CD4-positive, CD25-positive, alpha-beta regulatory T cell (primary cell): Measurements from ENCODE around the gene CALR. TPM values are rescaled to one million over a fixed set of nuclear protein-coding genes. Genes with fewer than 3 reads are reported as not detected.
"Not testable (repeated sequence)": the region's sequence is repeated elsewhere in the genome, so short reads cannot be mapped to it uniquely, and the experiment has no call there.

Experiments used
- ATAC-seq, 2 donors: fragments of 150-1000 bp; cut with Tn5 transposase; one replicate each; pipeline ENCODE4 v1.10.0; 2021; ENCODE audit warnings: low read depth in 2 of 2, moderate number of reproducible peaks in 2 of 2, moderate library complexity in 1 of 2
- DNase-seq, 3 donors: peaks; one replicate each; pipeline versions ENCODE4 v3.0.0 to v3.0.0-alpha.2; 2012 to 2022; ENCODE audit warnings: mixed read lengths in 1 of 3
- H3K27ac ChIP-seq: one replicate; pipeline ENCODE4 v1.7.0; 2013; ENCODE audit warnings: mild to moderate bottlenecking, low read length; ENCODE audit not compliant: insufficient read depth, poor library complexity, severe bottlenecking
- H3K27me3 ChIP-seq: one replicate; pipeline ENCODE4 v1.7.0; 2013; ENCODE audit warnings: low read length; ENCODE audit not compliant: control insufficient read depth, insufficient read depth
- H3K36me3 ChIP-seq: one replicate; pipeline ENCODE4 v1.7.0; 2013; ENCODE audit warnings: mild to moderate bottlenecking, low read length, moderate library complexity; ENCODE audit not compliant: control insufficient read depth, insufficient read depth
- H3K4me1 ChIP-seq: 2 replicates; pipeline ENCODE4 v1.7.0; 2013; ENCODE audit warnings: mild to moderate bottlenecking, low read length; ENCODE audit not compliant: insufficient read depth, control insufficient read depth, poor library complexity, severe bottlenecking
- H3K4me3 ChIP-seq: one replicate; pipeline ENCODE4 v1.7.0; 2013; ENCODE audit warnings: low read depth, mild to moderate bottlenecking, low read length, moderate library complexity
- H3K9me3 ChIP-seq, 2 experiments: 1 replicate in 1 of 2; 2 replicates in 1 of 2; pipeline ENCODE4 v1.7.0; 2013; ENCODE audit warnings: low read length in 2 of 2, mild to moderate bottlenecking in 1 of 2, moderate library complexity in 1 of 2; ENCODE audit not compliant: control insufficient read depth in 2 of 2
- H3K27ac Mint-ChIP-seq, 3 donors: one replicate each; pipeline ENCODE4 v1.8.0; 2020 to 2022; ENCODE audit warnings: mild to moderate bottlenecking in 3 of 3, mixed read lengths in 3 of 3, moderate library complexity in 2 of 3
- H3K27me3 Mint-ChIP-seq: one replicate; pipeline ENCODE4 v1.8.0; 2022; ENCODE audit warnings: mild to moderate bottlenecking, mixed read lengths
- H3K36me3 Mint-ChIP-seq: one replicate; pipeline ENCODE4 v1.8.0; 2020; ENCODE audit warnings: mixed read lengths
- H3K4me1 Mint-ChIP-seq, 4 donors: one replicate each; pipeline ENCODE4 v1.8.0; 2020 to 2022; ENCODE audit warnings: mixed read lengths in 4 of 4, mild to moderate bottlenecking in 1 of 4
- H3K4me3 Mint-ChIP-seq, 4 donors: one replicate each; pipeline ENCODE4 v1.8.0; 2020 to 2022; ENCODE audit warnings: mild to moderate bottlenecking in 4 of 4, mixed read lengths in 4 of 4, moderate library complexity in 3 of 4
- H3K9me3 Mint-ChIP-seq, 7 donors: one replicate each; pipeline ENCODE4 v1.8.0; 2020 to 2022; ENCODE audit warnings: mixed read lengths in 7 of 7, mild to moderate bottlenecking in 3 of 7, moderate library complexity in 2 of 7
- polyA plus RNA-seq, 4 donors: library from polyadenylated mRNA; unstranded; fragments of 300-500 nt; fragmentation: Illumina TruSeq; gene quantifications; one replicate each; pipeline ENCODE4 v1.2.3, GENCODE V29; 2021
- total RNA-seq: library from RNA; stranded (reverse); gene quantifications from one replicate; pipeline ENCODE4 v1.2.3, GENCODE V29; 2022

The CALR gene
- total and polyA plus RNA-seq, 5 donors from 2014 or later, result 113 to 484 (median 152) TPM

- H3K36me3 Mint-ChIP-seq, result peaks cover 33% of the 10 kb centered on the region
- not testable (repeated sequence) for DNase-seq, ATAC-seq, H3K9me3 Mint-ChIP-seq, H3K9me3 ChIP-seq, H3K27ac Mint-ChIP-seq, H3K27me3 ChIP-seq, H3K27ac ChIP-seq, H3K27me3 Mint-ChIP-seq, H3K4me3 ChIP-seq
- Histone ChIP-seq H3K36me3 (peaks cover 58% of the 10 kb centered on the region), H3K4me1 (peaks cover 20% of the 10 kb centered on the region)
- H3K4me1 Mint-ChIP-seq, result peaks cover 8 to 40% (median 21%) of the 10 kb centered on the region in 4 donors
- H3K4me3 Mint-ChIP-seq, result peak overlapping the region in 1 of 4 donors; percentile 36
Observed at GRCh38 chr19:12952050-12952449, 13.6 kb downstream of the CALR start.

- no peaks in the 10 kb centered on the region for H3K27me3 Mint-ChIP-seq
- DNase-seq, result no peak
- ATAC-seq, result no peak
- H3K36me3 ChIP-seq, result peaks cover 58% of the 10 kb centered on the region
- no peak overlapping the region for H3K27ac ChIP-seq
- peaks cover 8 to 40% (median 22%) of the 10 kb centered on the region in 4 donors for H3K4me1 Mint-ChIP-seq
- H3K9me3 Mint-ChIP-seq, result no peaks in the 10 kb centered on the region
- H3K27ac Mint-ChIP-seq, result peak overlapping the region in 1 of 3 donors; percentile 52
- H3K36me3 Mint-ChIP-seq, result peaks cover 31% of the 10 kb centered on the region
- peak overlapping the region in 1 of 4 donors; percentile 36 for H3K4me3 Mint-ChIP-seq
- H3K4me1 ChIP-seq, result peaks cover 25% of the 10 kb centered on the region
- no peaks in the 10 kb centered on the region for H3K9me3 ChIP-seq
- no peak overlapping the region for H3K4me3 ChIP-seq
- H3K27me3 ChIP-seq, result no peaks in the 10 kb centered on the region
Observed at GRCh38 chr19:12952488-12953137, 14.2 kb downstream of the CALR start.

- Mint-ChIP-seq H3K27ac (peak overlapping the region in 1 of 3 donors; percentile 32), H3K9me3 (no peaks in the 10 kb centered on the region), H3K4me1 (peaks cover 8 to 40% (median 19%) of the 10 kb centered on the region in 4 donors), H3K4me3 (no peak overlapping the region), H3K27me3 (no peaks in the 10 kb centered on the region), H3K36me3 (peaks cover 27% of the 10 kb centered on the region)
- no peaks in the 10 kb centered on the region for H3K27me3 ChIP-seq
- H3K36me3 ChIP-seq, result peaks cover 51% of the 10 kb centered on the region
- peaks cover 26% of the 10 kb centered on the region for H3K4me1 ChIP-seq
- DNase-seq, result no peak
- no peaks in the 10 kb centered on the region for H3K9me3 ChIP-seq
- no peak overlapping the region for H3K4me3 ChIP-seq
- ATAC-seq, result no peak
- no peak overlapping the region for H3K27ac ChIP-seq
Observed at GRCh38 chr19:12953138-12953798, 14.9 kb downstream of the CALR start.

GRCh38 chr19:12953799-12954611 lies 15.6 kb downstream of the CALR start:
- no peaks in the 10 kb centered on the region for H3K9me3 Mint-ChIP-seq
- peaks cover 45% of the 10 kb centered on the region for H3K36me3 ChIP-seq

GRCh38 chr19:12954612-12954962 lies 16.2 kb downstream of the CALR start:
- Mint-ChIP-seq H3K27me3 (no peaks in the 10 kb centered on the region), H3K27ac (peak overlapping the region; percentile 40 to 87 (median 79)), H3K4me1 (peaks cover 8 to 40% (median 19%) of the 10 kb centered on the region in 4 donors), H3K4me3 (peak overlapping the region; percentile 27 to 93 (median 87)), H3K36me3 (peaks cover 27% of the 10 kb centered on the region), H3K9me3 (no peaks in the 10 kb centered on the region)
- DNase-seq (no peak), ATAC-seq (no peak)
- H3K27me3 ChIP-seq, result no peaks in the 10 kb centered on the region
- no peak overlapping the region for H3K27ac ChIP-seq
- H3K9me3 ChIP-seq, result no peaks in the 10 kb centered on the region
- H3K4me3 ChIP-seq, result no peak overlapping the region
- peaks cover 39% of the 10 kb centered on the region for H3K36me3 ChIP-seq
- peaks cover 26% of the 10 kb centered on the region for H3K4me1 ChIP-seq

More at GRCh38 chr19:12953799-12954611, 15.6 kb downstream of the CALR start:
- no peaks in the 10 kb centered on the region for H3K27me3 ChIP-seq
- no peak for ATAC-seq
- H3K27ac Mint-ChIP-seq, result peak overlapping the region; percentile 69 to 87 (median 79)
- H3K9me3 ChIP-seq, result no peaks in the 10 kb centered on the region
- peaks cover 27% of the 10 kb centered on the region for H3K36me3 Mint-ChIP-seq
- no peak for DNase-seq
- H3K4me1 Mint-ChIP-seq, result peaks cover 8 to 40% (median 19%) of the 10 kb centered on the region in 4 donors
- no peak overlapping the region for H3K27ac ChIP-seq
- H3K4me3 ChIP-seq, result no peak overlapping the region
- no peaks in the 10 kb centered on the region for H3K27me3 Mint-ChIP-seq
- H3K4me1 ChIP-seq, result peaks cover 26% of the 10 kb centered on the region
- H3K4me3 Mint-ChIP-seq, result peak overlapping the region in 2 of 4 donors; percentile 27 to 89

GRCh38 chr19:12955575-12955974 lies 17.2 kb downstream of the CALR start:
- ATAC-seq, H3K27me3 ChIP-seq, H3K27me3 Mint-ChIP-seq, H3K9me3 ChIP-seq, DNase-seq, H3K9me3 Mint-ChIP-seq: not testable (repeated sequence)
- peak overlapping the region; percentile 81 for H3K27ac ChIP-seq
- Mint-ChIP-seq H3K27ac (peak overlapping the region; percentile 58 to 87 (median 84)), H3K4me3 (peak overlapping the region; percentile 85 to 93 (median 88)), H3K36me3 (peaks cover 21% of the 10 kb centered on the region), H3K4me1 (peaks cover 8 to 34% (median 19%) of the 10 kb centered on the region in 4 donors)
- H3K36me3 ChIP-seq, result peaks cover 32% of the 10 kb centered on the region
- H3K4me3 ChIP-seq, result peak overlapping the region; percentile 19
- H3K4me1 ChIP-seq, result peaks cover 26% of the 10 kb centered on the region

GRCh38 chr19:12955996-12956395 lies 17.6 kb downstream of the CALR start:
- peak overlapping the region; percentile 19 for H3K4me3 ChIP-seq
- Mint-ChIP-seq H3K4me1 (peaks cover 8 to 34% (median 19%) of the 10 kb centered on the region in 4 donors), H3K9me3 (no peaks in the 10 kb centered on the region), H3K27ac (peak overlapping the region; percentile 58 to 87 (median 84)), H3K4me3 (peak overlapping the region; percentile 85 to 93 (median 88)), H3K36me3 (peaks cover 18% of the 10 kb centered on the region), H3K27me3 (no peaks in the 10 kb centered on the region)
- H3K36me3 ChIP-seq, result peaks cover 29% of the 10 kb centered on the region
- H3K27ac ChIP-seq, result peak overlapping the region; percentile 81
- DNase-seq, result no peak
- no peaks in the 10 kb centered on the region for H3K9me3 ChIP-seq
- H3K4me1 ChIP-seq, result peaks cover 26% of the 10 kb centered on the region
- no peak for ATAC-seq
- H3K27me3 ChIP-seq, result no peaks in the 10 kb centered on the region
